ENCODE data around the gene ELP5.
"Not testable (repeated sequence)": the region's sequence is repeated elsewhere in the genome, so short reads cannot be mapped to it uniquely, and the experiment has no call there.

Gene ELP5

GRCh38 chr17:7236808-7237207, 15.2 kb upstream of the ELP5 start:
- DNase-seq (ENCODE audit: low spot score), result no peak

- no peak for DNase-seq (ENCODE audit: low spot score)
These were observed 14.7 kb upstream of the ELP5 start for GRCh38 chr17:7237266-7237760.

GRCh38 chr17:7237761-7238419, 14.1 kb upstream of the ELP5 start:
- peak; percentile 68 for DNase-seq (ENCODE audit: low spot score)

- DNase-seq (ENCODE audit: low spot score), result peak; percentile 37
These were observed 13.5 kb upstream of the ELP5 start for GRCh38 chr17:7238420-7239090.

- peak; percentile 100 for DNase-seq (ENCODE audit: low spot score)
These were observed 12.7 kb upstream of the ELP5 start, which contains the start of gene PHF23 for GRCh38 chr17:7239091-7240027. Gene PHF23, minus strand, starts transcription at chr17:7239457. Its CDS starts 178 bp downstream, at chr17:7239279.

- no peak for DNase-seq (ENCODE audit: low spot score)
These were observed 11.6 kb upstream of the ELP5 start for GRCh38 chr17:7240375-7240774.

GRCh38 chr17:7241090-7241733, 10.8 kb upstream of the ELP5 start:
- DNase-seq (ENCODE audit: low spot score), result no peak

- peak; percentile 87 for DNase-seq (ENCODE audit: low spot score)
These were observed 10.0 kb upstream of the ELP5 start, which contains the start of gene GABARAP for GRCh38 chr17:7241783-7242716. Gene GABARAP, minus strand, starts transcription at chr17:7242449. Its CDS starts 119 bp downstream, at chr17:7242330.

GRCh38 chr17:7242717-7243452, 9.1 kb upstream of the ELP5 start:
- DNase-seq (ENCODE audit: low spot score), result peak; percentile 96

GRCh38 chr17:7243453-7243729, 8.6 kb upstream of the ELP5 start:
- DNase-seq (ENCODE audit: low spot score), result no peak

GRCh38 chr17:7243838-7244237, 8.2 kb upstream of the ELP5 start:
- not testable (repeated sequence) for DNase-seq (ENCODE audit: low spot score)

GRCh38 chr17:7246779-7247178, 5.2 kb upstream of the ELP5 start:
- DNase-seq (ENCODE audit: low spot score), result no peak

GRCh38 chr17:7248796-7249195, 3.2 kb upstream of the ELP5 start:
- no peak for DNase-seq (ENCODE audit: low spot score)

- DNase-seq (ENCODE audit: low spot score), result no peak
These were observed 2.8 kb upstream of the ELP5 start for GRCh38 chr17:7249214-7249613.

GRCh38 chr17:7249830-7250229, 2.2 kb upstream of the ELP5 start:
- no peak for DNase-seq (ENCODE audit: low spot score)

GRCh38 chr17:7250695-7251627, 1.1 kb upstream of the ELP5 start:
- no peak for DNase-seq (ENCODE audit: low spot score)

GRCh38 chr17:7251661-7252175, 297 bp upstream of the ELP5 start, which contains the start of gene CTDNEP1:
Gene CTDNEP1, minus strand, starts transcription at chr17:7251734. Its CDS starts 438 bp downstream, at chr17:7251296.
- DNase-seq (ENCODE audit: low spot score), result peak; percentile 100

- DNase-seq (ENCODE audit: low spot score), result no peak
These were observed 1.1 kb downstream of the ELP5 start for GRCh38 chr17:7253082-7253481.

GRCh38 chr17:7254511-7254910, 2.5 kb downstream of the ELP5 start:
- no peak for DNase-seq (ENCODE audit: low spot score)

All from kidney tubule cell (primary cell).